ENCODE measurements around the gene MRFAP1. TPM values are rescaled to one million over a fixed set of nuclear protein-coding genes. Genes with fewer than 3 reads are reported as not detected.

The MRFAP1 gene
- polyA plus RNA-seq, 1 experiment = 298 TPM

- Histone ChIP-seq H3K27me3 (ENCODE audit: control insufficient read depth, insufficient read depth, low read length) (no peaks in the 10 kb centered on the region), H3K4me3 (ENCODE audit: low read depth, low read length) (no peak overlapping the region), H3K9me3 (ENCODE audit: control insufficient read depth, insufficient read depth, low read length) (peaks cover 1% of the 10 kb centered on the region; the same call in 1 of the 2 replicates), H3K27ac (ENCODE audit: low read depth, low read length) (no peak overlapping the region)
- TF ChIP-seq CTCF (IDR thresholded peaks at IDR 0.05; ENCODE audit: low read depth, low read length) = no peak
- no peak for DNase-seq (ENCODE audit: low read depth, low spot score)
- CTCF ChIA-PET = no interaction called here
- POLR2A ChIA-PET = interaction anchor here (0.9 kb wide), 1 partner anchor 23 kb away, joined by 3 read pairs; the partner anchor contains the start of gene MAN2B2
Measured at GRCh38 chr4:6598127-6598526, 42.4 kb upstream of the MRFAP1 start.

- Histone ChIP-seq H3K9me3 (ENCODE audit: control insufficient read depth, insufficient read depth, low read length) (peaks cover 4% of the 10 kb centered on the region; the same call in 1 of the 2 replicates), H3K4me3 (ENCODE audit: low read depth, low read length) (no peak overlapping the region), H3K27ac (ENCODE audit: low read depth, low read length) (no peak overlapping the region), H3K27me3 (ENCODE audit: control insufficient read depth, insufficient read depth, low read length) (no peaks in the 10 kb centered on the region)
- ChIA-PET CTCF (no interaction called here), POLR2A (interaction anchor here (0.9 kb wide), 1 partner anchor 24 kb away, joined by 3 read pairs; the partner anchor contains the start of gene MAN2B2)
- no peak for DNase-seq (ENCODE audit: low read depth, low spot score)
- no peak for TF ChIP-seq CTCF (IDR thresholded peaks at IDR 0.05; ENCODE audit: low read depth, low read length)
Measured at GRCh38 chr4:6598641-6599040, 41.8 kb upstream of the MRFAP1 start.

GRCh38 chr4:6601661-6602250 lies 38.7 kb upstream of the MRFAP1 start:
- Histone ChIP-seq H3K4me3 (ENCODE audit: low read depth, low read length) (no peak overlapping the region), H3K9me3 (ENCODE audit: control insufficient read depth, insufficient read depth, low read length) (peaks cover 14% of the 10 kb centered on the region), H3K27me3 (ENCODE audit: control insufficient read depth, insufficient read depth, low read length) (no peaks in the 10 kb centered on the region), H3K27ac (ENCODE audit: low read depth, low read length) (no peak overlapping the region)
- POLR2A ChIA-PET = no interaction called here
- no peak for DNase-seq (ENCODE audit: low read depth, low spot score)
- CTCF ChIA-PET = no interaction called here
- no peak for TF ChIP-seq CTCF (IDR thresholded peaks at IDR 0.05; ENCODE audit: low read depth, low read length)

- Histone ChIP-seq H3K27me3 (ENCODE audit: control insufficient read depth, insufficient read depth, low read length) (no peaks in the 10 kb centered on the region), H3K4me3 (ENCODE audit: low read depth, low read length) (no peak overlapping the region), H3K27ac (ENCODE audit: low read depth, low read length) (no peak overlapping the region), H3K9me3 (ENCODE audit: control insufficient read depth, insufficient read depth, low read length) (peaks cover 14% of the 10 kb centered on the region)
- TF ChIP-seq CTCF (IDR thresholded peaks at IDR 0.05; ENCODE audit: low read depth, low read length) = no peak
- DNase-seq (ENCODE audit: low read depth, low spot score) = no peak
- CTCF ChIA-PET = no interaction called here
- POLR2A ChIA-PET = interaction anchor here (0.6 kb wide), 1 partner anchor 1647 kb away, joined by 3 read pairs; no protein-coding TSS in a partner anchor
Measured at GRCh38 chr4:6602289-6602688, 38.2 kb upstream of the MRFAP1 start.

- H3K9me3 ChIP-seq (ENCODE audit: control insufficient read depth, insufficient read depth, low read length) = peaks cover 14% of the 10 kb centered on the region
- H3K4me3 ChIP-seq (ENCODE audit: low read depth, low read length) = no peak overlapping the region
- no peak for TF ChIP-seq CTCF (IDR thresholded peaks at IDR 0.05; ENCODE audit: low read depth, low read length)
- ChIA-PET POLR2A (no interaction called here), CTCF (no interaction called here)
- no peak for DNase-seq (ENCODE audit: low read depth, low spot score)
- H3K27ac ChIP-seq (ENCODE audit: low read depth, low read length) = no peak overlapping the region
- H3K27me3 ChIP-seq (ENCODE audit: control insufficient read depth, insufficient read depth, low read length) = no peaks in the 10 kb centered on the region
Measured at GRCh38 chr4:6603128-6603527, 37.4 kb upstream of the MRFAP1 start.
